WTC11 (cell line): Measurements from ENCODE around the gene SYTL1. TPM values are rescaled to one million over a fixed set of nuclear protein-coding genes. Genes with fewer than 3 reads are reported as not detected.

ENCODE experiments used
- ATAC-seq: fragments of 200-7000 bp; cut with Tn5 transposase; 2 replicates; pipeline ENCODE4 v1.10.0; 2021; ENCODE audit warnings: mild to moderate bottlenecking, moderate library complexity
- CTCF ChIA-PET: fragments of 300-600 bp; sonication (Branson Sonifier 250); formaldehyde crosslinking; loops from one replicate; lab custom pipeline; 2021; ENCODE audit warnings: antibody characterized with exemption; lab: Charles Lee
- POLR2A ChIA-PET: fragments of 350-600 bp; sonication (Branson Sonifier 250); formaldehyde crosslinking; loops from one replicate; lab custom pipeline; 2021; ENCODE audit warnings: antibody characterized with exemption; lab: Charles Lee
- DNase-seq: peaks from one replicate; pipeline ENCODE4 v3.0.0; 2021; ENCODE audit warnings: low spot score
- H3K27ac Mint-ChIP-seq: 2 replicates; pipeline ENCODE4 v1.8.0; 2021; ENCODE audit warnings: mixed read lengths
- H3K27me3 Mint-ChIP-seq: 2 replicates; pipeline ENCODE4 v1.8.0; 2021; ENCODE audit warnings: low read depth, mild to moderate bottlenecking, moderate library complexity, mixed read lengths
- H3K36me3 Mint-ChIP-seq: 2 replicates; pipeline ENCODE4 v1.8.0; 2021; ENCODE audit warnings: mixed read lengths
- H3K4me1 Mint-ChIP-seq: 2 replicates; pipeline ENCODE4 v1.8.0; 2022; ENCODE audit warnings: mixed read lengths
- H3K4me3 Mint-ChIP-seq: 2 replicates; pipeline ENCODE4 v1.8.0; 2021; ENCODE audit warnings: mild to moderate bottlenecking, moderate library complexity, mixed read lengths
- H3K9me3 Mint-ChIP-seq: 2 replicates; pipeline ENCODE4 v1.8.0; 2021; ENCODE audit warnings: mixed read lengths
- AFF4 ChIP-seq: sonication (generic); formaldehyde crosslinking; IDR thresholded peaks from 2 replicates; pipeline ENCODE4 v1.8.1; 2023; ENCODE audit warnings: mild to moderate bottlenecking, missing genetic modification reagents, borderline replicate concordance
- ESRRA ChIP-seq: sonication (generic); formaldehyde crosslinking; IDR thresholded peaks from 2 replicates; pipeline ENCODE4 v1.8.1; 2022; ENCODE audit warnings: mild to moderate bottlenecking, missing genetic modification reagents, borderline replicate concordance
- ETV6 ChIP-seq: sonication (generic); formaldehyde crosslinking; IDR thresholded peaks from 2 replicates; pipeline ENCODE4 v1.8.1; 2022; ENCODE audit warnings: mild to moderate bottlenecking, missing genetic modification reagents
- GTF2I ChIP-seq: fragments of 250-450 bp; sonication (Bioruptor Pico); conservative IDR thresholded peaks from 2 replicates; pipeline ENCODE4 v1.4.0; 2021; ENCODE audit warnings: mild to moderate bottlenecking
- HMGA2 ChIP-seq: fragments of 250-450 bp; sonication (Bioruptor Pico); IDR thresholded peaks from 2 replicates; pipeline ENCODE4 v1.4.0; 2021; ENCODE audit warnings: mild to moderate bottlenecking, moderate library complexity
- MXD4 ChIP-seq: fragments of 250-450 bp; sonication (Bioruptor Pico); IDR thresholded peaks from 2 replicates; pipeline ENCODE4 v1.8.0; 2021; ENCODE audit warnings: mild to moderate bottlenecking, moderate library complexity, borderline replicate concordance
- NFATC4 ChIP-seq: fragments of 250-450 bp; sonication (Bioruptor Pico); IDR thresholded peaks from 2 replicates; pipeline ENCODE4 v1.9.0; 2021; ENCODE audit warnings: mild to moderate bottlenecking
- NFE2L1 ChIP-seq: sonication (generic); formaldehyde crosslinking; IDR thresholded peaks from 2 replicates; pipeline ENCODE4 v1.8.1; 2023; ENCODE audit warnings: missing genetic modification reagents
- NR1H2 ChIP-seq: sonication (generic); formaldehyde crosslinking; IDR thresholded peaks from 2 replicates; pipeline ENCODE4 v1.9.0; 2021; ENCODE audit warnings: mild to moderate bottlenecking, moderate library complexity, missing genetic modification reagents
- PREB ChIP-seq: sonication (generic); formaldehyde crosslinking; IDR thresholded peaks from 2 replicates; pipeline ENCODE4 v1.8.1; 2022; ENCODE audit warnings: mild to moderate bottlenecking, missing genetic modification reagents, moderate library complexity, borderline replicate concordance
- SMAD4 ChIP-seq: sonication (generic); formaldehyde crosslinking; IDR thresholded peaks from 2 replicates; pipeline ENCODE4 v1.8.0; 2022; ENCODE audit warnings: mild to moderate bottlenecking, missing genetic modification reagents
- TEAD4 ChIP-seq: sonication (generic); formaldehyde crosslinking; IDR thresholded peaks from 2 replicates; pipeline ENCODE4 v1.8.0; 2022; ENCODE audit warnings: mild to moderate bottlenecking, missing genetic modification reagents
- ZBTB21 ChIP-seq: sonication (generic); formaldehyde crosslinking; IDR thresholded peaks from 2 replicates; pipeline ENCODE4 v1.8.1; 2023; ENCODE audit warnings: mild to moderate bottlenecking, missing genetic modification reagents, borderline replicate concordance
- ZBTB43 ChIP-seq: sonication (generic); formaldehyde crosslinking; IDR thresholded peaks from 2 replicates; pipeline ENCODE4 v1.8.1; 2023; ENCODE audit warnings: mild to moderate bottlenecking, missing genetic modification reagents
- ZMAT4 ChIP-seq: fragments of 250-450 bp; sonication (Bioruptor Pico); IDR thresholded peaks from 2 replicates; pipeline ENCODE4 v1.9.0; 2021; ENCODE audit warnings: mild to moderate bottlenecking
- ZNF232 ChIP-seq: sonication (generic); formaldehyde crosslinking; IDR thresholded peaks from 2 replicates; pipeline ENCODE4 v1.8.0; 2022; ENCODE audit warnings: mild to moderate bottlenecking, missing genetic modification reagents
- ZNF671 ChIP-seq: fragments of 250-450 bp; sonication (Bioruptor Pico); IDR thresholded peaks from 2 replicates; pipeline ENCODE4 v1.8.0; 2021; ENCODE audit warnings: mild to moderate bottlenecking
- total RNA-seq: library from RNA; stranded (reverse); gene quantifications from 3 replicates; pipeline ENCODE4 v1.2.3, GENCODE V29; 2021

The SYTL1 gene
- total RNA-seq, 1 experiment from 2014 or later = 18.0 TPM

- TF ChIP-seq MXD4 (CRISPR knock-in tag) (no peak), ETV6 (no peak), AFF4 (CRISPR knock-in tag) (no peak), TEAD4 (CRISPR knock-in tag) (no peak), NFATC4 (CRISPR knock-in tag) (no peak)
These were observed 19.1 kb upstream of the SYTL1 start (continued) for GRCh38 chr1:27322569-27323240.

- H3K9me3 Mint-ChIP-seq = no peaks in the 10 kb centered on the region
- ChIA-PET CTCF (interaction anchor here (0.7 to 1.7 kb wide), 3 partner anchors 16 to 63 kb away, joined by 3 to 4 read pairs (median 3); partner anchors contain the start of gene SYTL1), POLR2A (no interaction called here)
- no peak for TF ChIP-seq ZMAT4 (CRISPR knock-in tag)
- no peak for TF ChIP-seq NFE2L1 (CRISPR knock-in tag)
- TF ChIP-seq NFATC4 (CRISPR knock-in tag) = no peak
- no peak for TF ChIP-seq ESRRA (CRISPR knock-in tag)
- TF ChIP-seq ZNF232 = no peak
- no peak for TF ChIP-seq GTF2I (CRISPR knock-in tag)
- no peak for TF ChIP-seq NR1H2 (CRISPR knock-in tag)
- TF ChIP-seq SMAD4 (CRISPR knock-in tag) = no peak
- no peak for TF ChIP-seq PREB
- no peak for TF ChIP-seq HMGA2
- TF ChIP-seq ZBTB43 (CRISPR knock-in tag) = no peak
- no peak for TF ChIP-seq AFF4 (CRISPR knock-in tag)
- TF ChIP-seq ETV6 = no peak
- no peak for TF ChIP-seq ZBTB21
- no peak for TF ChIP-seq ZNF671
- peaks cover 13% of the 10 kb centered on the region for H3K4me1 Mint-ChIP-seq
- no peak for ATAC-seq
- H3K27me3 Mint-ChIP-seq = no peaks in the 10 kb centered on the region
- H3K4me3 Mint-ChIP-seq = no peak overlapping the region
- no peak for DNase-seq
- peaks cover 13% of the 10 kb centered on the region for H3K36me3 Mint-ChIP-seq
- no peak overlapping the region for H3K27ac Mint-ChIP-seq
These were observed 16.5 kb upstream of the SYTL1 start for GRCh38 chr1:27325286-27325685.
